ENCODE data around the gene NLGN3. TPM values are rescaled to one million over a fixed set of nuclear protein-coding genes. Genes with fewer than 3 reads are reported as not detected.

NLGN3 gene
- 0.26 and 0.39 TPM in 2 replicates for total RNA-seq

GRCh38 chrX:71144651-71145050 lies at the start of gene NLGN3:
NLGN3 (plus strand) TSS chrX:71144841; CDS start chrX:71147750, 2,909 bp downstream.

DNA sequence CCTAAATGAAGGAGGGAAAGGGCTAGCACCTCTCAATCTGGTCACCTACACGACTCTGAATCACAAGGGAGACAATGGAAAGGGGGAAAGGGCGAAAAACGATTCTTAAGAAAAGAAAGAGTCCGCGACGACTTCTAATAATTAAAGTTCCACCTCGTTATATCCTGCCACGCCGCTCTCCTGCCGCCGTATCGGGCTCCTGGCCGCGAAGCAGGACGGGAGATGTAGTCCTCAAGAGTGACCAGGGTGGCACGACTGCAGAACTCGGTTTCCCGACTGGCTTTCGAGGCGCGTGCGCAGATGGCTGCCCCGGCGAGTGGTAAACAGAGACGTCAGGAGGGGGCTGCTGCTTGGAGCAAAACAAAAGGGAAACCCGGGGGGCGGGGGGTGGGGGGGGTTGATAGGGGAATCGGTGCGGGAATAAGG lies 49.1 kb upstream of the NLGN3 start, which contains the start of gene FOXO4:
FOXO4 (plus strand) TSS at position 297 of the 426 bp plus-strand sequence. CDS start 678 bp downstream, outside the sequence.

GRCh38 chrX:71106427-71106826 lies 38.2 kb upstream of the NLGN3 start, which contains the start of gene CXorf65:
CXorf65 (minus strand) TSS chrX:71106740; CDS start chrX:71106556, 184 bp downstream.

GRCh38 chrX:71111141-71111843 lies 33.3 kb upstream of the NLGN3 start, which contains the start of gene IL2RG:
IL2RG (minus strand) TSS chrX:71111577; CDS start chrX:71111539, 38 bp downstream.

DNA sequence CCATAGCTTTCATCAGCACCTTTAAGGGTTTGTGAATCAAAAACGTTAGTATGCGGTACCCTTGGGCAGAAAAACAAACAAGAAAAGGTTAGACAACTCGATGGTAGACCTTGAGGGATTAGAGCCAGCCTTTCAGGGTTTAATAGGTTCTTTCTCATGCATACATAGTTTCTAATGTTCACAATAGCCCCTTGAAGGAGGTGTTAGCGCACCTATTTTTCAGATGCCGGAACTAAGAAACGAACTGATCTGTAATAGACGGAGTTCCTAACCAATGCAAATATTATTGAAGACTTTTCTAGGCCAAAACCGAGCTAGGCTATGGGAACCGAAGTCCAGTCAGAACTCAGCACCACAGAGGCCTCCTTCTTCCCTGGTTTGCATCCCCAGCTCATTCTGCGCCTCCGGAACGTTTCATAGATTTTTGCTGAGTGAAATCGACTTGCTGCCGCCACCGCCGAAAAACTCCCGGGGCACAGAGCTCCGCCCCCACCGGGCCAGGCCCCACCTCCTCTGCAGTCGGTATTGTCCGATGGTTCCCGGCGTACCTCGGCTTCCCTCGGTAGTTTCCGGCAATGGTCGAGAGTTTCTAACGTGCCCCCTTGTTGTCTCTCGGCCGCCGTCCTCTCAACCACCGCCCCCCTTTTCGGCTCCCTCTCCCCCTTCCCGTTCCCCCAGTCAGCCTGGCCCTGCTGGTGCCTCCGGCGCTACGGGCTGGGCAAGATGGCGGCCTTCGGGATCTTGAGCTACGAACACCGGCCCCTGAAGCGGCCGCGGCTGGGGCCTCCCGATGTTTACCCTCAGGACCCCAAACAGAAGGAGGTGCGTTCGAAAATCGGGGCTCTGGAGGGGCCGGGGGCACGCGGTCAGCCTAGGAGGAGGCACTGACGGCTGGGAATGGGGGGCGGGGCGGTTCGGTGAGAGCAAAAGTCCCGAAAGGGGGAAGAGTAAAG lies 26.3 kb upstream of the NLGN3 start, which contains the start of gene MED12:
MED12 (plus strand) TSS at position 565 of the 953 bp plus-strand sequence; CDS start at position 724, 159 bp downstream.

Other genes with a start within 250 kb of the NLGN3 start
- not detected in 2 replicates for gene TEX11, start 236.1 kb upstream of the NLGN3 start, total RNA-seq
- gene SLC7A3, start 213.7 kb upstream of the NLGN3 start, total RNA-seq = not detected in 2 replicates
- gene SNX12, start 76.5 kb upstream of the NLGN3 start, total RNA-seq = 67.9 and 73.6 TPM in 2 replicates
- 6.1 and 9.6 TPM in 2 replicates for gene FOXO4, start 49.0 kb upstream of the NLGN3 start, total RNA-seq
- gene CXorf65, start 38.1 kb upstream of the NLGN3 start, total RNA-seq = not detected in 2 replicates
- gene IL2RG, start 33.3 kb upstream of the NLGN3 start, total RNA-seq = not detected in 2 replicates
- 38.4 and 39.6 TPM in 2 replicates for gene MED12, start 26.2 kb upstream of the NLGN3 start, total RNA-seq
- gene GJB1, start 78.4 kb downstream of the NLGN3 start, total RNA-seq = not detected in 2 replicates
- gene ZMYM3, start 109.3 kb downstream of the NLGN3 start, total RNA-seq = 19.3 and 19.8 TPM in 2 replicates
- 256 and 289 TPM in 2 replicates for gene NONO, start 138.8 kb downstream of the NLGN3 start, total RNA-seq
- gene ITGB1BP2, start 156.9 kb downstream of the NLGN3 start, total RNA-seq = 3.4 and 3.7 TPM in 2 replicates
- 37.1 and 41.8 TPM in 2 replicates for gene TAF1, start 221.5 kb downstream of the NLGN3 start, total RNA-seq